ENCODE data around the gene C19orf25.

DNA sequence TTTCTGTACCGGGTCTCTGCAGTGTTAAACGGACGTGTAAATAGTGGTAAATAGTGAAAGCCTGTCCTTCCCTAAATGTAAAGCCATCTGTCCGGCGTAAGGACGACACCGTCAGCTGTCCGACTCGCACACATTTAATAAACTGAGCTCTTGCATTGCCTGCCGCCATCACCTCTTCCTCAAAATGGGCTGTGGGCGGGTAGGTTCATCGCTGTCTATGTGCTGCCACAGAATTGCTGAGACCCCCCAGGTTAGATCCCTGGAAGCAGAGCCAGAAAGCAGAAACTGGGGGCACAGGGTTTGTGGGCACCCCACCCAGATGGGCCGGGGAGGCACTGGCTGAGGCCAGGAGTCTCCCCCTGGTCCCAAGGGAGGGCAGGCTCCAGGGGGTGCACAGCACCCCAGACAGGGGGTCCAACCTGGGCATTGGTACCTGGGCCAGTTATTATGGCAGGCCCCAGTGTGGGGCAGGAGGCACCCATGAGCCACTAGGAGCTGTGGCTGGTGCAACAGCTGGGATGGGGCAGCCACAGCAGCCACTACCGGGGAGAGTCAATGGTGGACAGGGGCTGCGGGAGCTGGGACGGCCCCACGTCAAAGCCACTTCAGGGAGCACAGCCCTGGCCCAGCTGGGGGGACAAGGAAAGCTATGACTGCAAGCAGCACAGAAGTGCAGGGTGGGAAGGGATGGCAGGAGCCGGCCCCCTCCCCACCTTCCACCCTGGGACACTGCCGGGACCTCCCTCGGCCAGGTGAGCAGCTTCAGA, 5.7 kb downstream of the C19orf25 start:
- TF ChIP-seq, protein P1, sequence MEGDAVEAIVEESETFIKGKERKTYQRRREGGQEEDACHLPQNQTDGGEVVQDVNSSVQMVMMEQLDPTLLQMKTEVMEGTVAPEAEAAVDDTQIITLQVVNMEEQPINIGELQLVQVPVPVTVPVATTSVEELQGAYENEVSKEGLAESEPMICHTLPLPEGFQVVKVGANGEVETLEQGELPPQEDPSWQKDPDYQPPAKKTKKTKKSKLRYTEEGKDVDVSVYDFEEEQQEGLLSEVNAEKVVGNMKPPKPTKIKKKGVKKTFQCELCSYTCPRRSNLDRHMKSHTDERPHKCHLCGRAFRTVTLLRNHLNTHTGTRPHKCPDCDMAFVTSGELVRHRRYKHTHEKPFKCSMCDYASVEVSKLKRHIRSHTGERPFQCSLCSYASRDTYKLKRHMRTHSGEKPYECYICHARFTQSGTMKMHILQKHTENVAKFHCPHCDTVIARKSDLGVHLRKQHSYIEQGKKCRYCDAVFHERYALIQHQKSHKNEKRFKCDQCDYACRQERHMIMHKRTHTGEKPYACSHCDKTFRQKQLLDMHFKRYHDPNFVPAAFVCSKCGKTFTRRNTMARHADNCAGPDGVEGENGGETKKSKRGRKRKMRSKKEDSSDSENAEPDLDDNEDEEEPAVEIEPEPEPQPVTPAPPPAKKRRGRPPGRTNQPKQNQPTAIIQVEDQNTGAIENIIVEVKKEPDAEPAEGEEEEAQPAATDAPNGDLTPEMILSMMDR (IDR thresholded peaks at IDR 0.05; ENCODE audit: borderline replicate concordance, extremely low read depth, low read length, poor library complexity, severe bottlenecking): no peak
- TF ChIP-seq EZH2 (IDR thresholded peaks at IDR 0.05; ENCODE audit: borderline replicate concordance, low read depth, low read length, severe bottlenecking): no peak
